ENCODE results near the gene FAM168A. TPM values are rescaled to one million over a fixed set of nuclear protein-coding genes. Genes with fewer than 3 reads are reported as not detected.

Gene FAM168A
- polyA plus RNA-seq, 1 donor (not counting 4 experiments of a cell fraction or from before 2014, with no cell fraction given), result 11.8 TPM

DNA sequence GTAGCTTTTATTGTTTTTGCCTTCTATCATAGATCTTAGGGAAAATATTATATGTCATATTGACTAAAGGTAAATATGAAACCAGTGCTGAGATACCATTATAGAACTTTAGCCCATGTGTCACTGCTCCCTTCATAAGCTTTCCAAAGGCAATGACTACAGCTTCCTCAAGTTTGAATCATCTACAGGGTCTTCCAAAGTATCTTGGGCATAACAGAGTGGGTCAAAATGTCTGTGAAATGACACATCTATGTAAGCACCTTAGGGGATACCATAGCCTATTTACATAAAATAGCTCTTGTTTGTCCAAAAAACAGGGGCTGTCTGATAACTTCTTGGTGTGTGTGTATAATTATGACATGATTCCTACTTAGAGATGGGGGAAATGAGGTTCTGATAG is 169.2 kb downstream of the FAM168A start:
- Histone ChIP-seq H3K27me3 (ENCODE audit: control insufficient read depth, extremely low read depth, insufficient read depth, low read length) (no peaks in the 10 kb centered on the region), H3K9me1 (ENCODE audit: control insufficient read depth, extremely low read depth, insufficient read depth, low read length) (no peaks in the 10 kb centered on the region), H3K36me3 (ENCODE audit: control insufficient read depth in 2 of 2, extremely low read depth in 1 of 2, insufficient read depth in 2 of 2, low read length in 2 of 2) (peaks cover 0 to 2% of the 10 kb centered on the region in 2 experiments), H2AFZ (ENCODE audit: control insufficient read depth, low read length) (no peak overlapping the region), H3K4me2 (ENCODE audit: control insufficient read depth, extremely low read depth, insufficient read depth, low read depth, low read length) (no peak overlapping the region), H4K20me1 (ENCODE audit: control insufficient read depth, extremely low read depth, insufficient read depth, low read length) (no peaks in the 10 kb centered on the region), H3K79me2 (ENCODE audit: control insufficient read depth, insufficient read depth, low read length) (no peaks in the 10 kb centered on the region), H3K9ac (ENCODE audit: control insufficient read depth, extremely low read depth, insufficient read depth, low read length) (no peak overlapping the region), H3K9me3 (ENCODE audit: control insufficient read depth, low read depth, low read length) (no peaks in the 10 kb centered on the region), H3K4me1 (ENCODE audit: control insufficient read depth, extremely low read depth, insufficient read depth, low read length) (peaks cover 4% of the 10 kb centered on the region), H3K27ac (ENCODE audit: control insufficient read depth, insufficient read depth, low read length) (no peak overlapping the region), H3K4me3 (ENCODE audit: control insufficient read depth in 2 of 3, extremely low read depth in 1 of 3, insufficient read depth in 2 of 3, low read depth in 1 of 3, low read length in 3 of 3) (no peak overlapping the region)
- dilution Hi-C loops (cut with MboI; ENCODE audit: extremely low pct_ligation_motif_present, low sequenced_read_pairs), result no loop called here
- DNase-seq (ENCODE audit: low read depth, low spot score) (no peak), FAIRE-seq (no peak)
- TF ChIP-seq, protein P1, sequence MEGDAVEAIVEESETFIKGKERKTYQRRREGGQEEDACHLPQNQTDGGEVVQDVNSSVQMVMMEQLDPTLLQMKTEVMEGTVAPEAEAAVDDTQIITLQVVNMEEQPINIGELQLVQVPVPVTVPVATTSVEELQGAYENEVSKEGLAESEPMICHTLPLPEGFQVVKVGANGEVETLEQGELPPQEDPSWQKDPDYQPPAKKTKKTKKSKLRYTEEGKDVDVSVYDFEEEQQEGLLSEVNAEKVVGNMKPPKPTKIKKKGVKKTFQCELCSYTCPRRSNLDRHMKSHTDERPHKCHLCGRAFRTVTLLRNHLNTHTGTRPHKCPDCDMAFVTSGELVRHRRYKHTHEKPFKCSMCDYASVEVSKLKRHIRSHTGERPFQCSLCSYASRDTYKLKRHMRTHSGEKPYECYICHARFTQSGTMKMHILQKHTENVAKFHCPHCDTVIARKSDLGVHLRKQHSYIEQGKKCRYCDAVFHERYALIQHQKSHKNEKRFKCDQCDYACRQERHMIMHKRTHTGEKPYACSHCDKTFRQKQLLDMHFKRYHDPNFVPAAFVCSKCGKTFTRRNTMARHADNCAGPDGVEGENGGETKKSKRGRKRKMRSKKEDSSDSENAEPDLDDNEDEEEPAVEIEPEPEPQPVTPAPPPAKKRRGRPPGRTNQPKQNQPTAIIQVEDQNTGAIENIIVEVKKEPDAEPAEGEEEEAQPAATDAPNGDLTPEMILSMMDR (optimal IDR thresholded peaks at IDR 0.05 in 1 of 3, IDR thresholded peaks at IDR 0.05 in 1 of 3, conservative IDR thresholded peaks at IDR 0.05 in 1 of 3; ENCODE audit: extremely low read depth in 1 of 3, insufficient read depth in 2 of 3, low read length in 3 of 3), result no peak
- TF ChIP-seq EZH2 (IDR thresholded peaks at IDR 0.05; ENCODE audit: low read length), result no peak

DNA sequence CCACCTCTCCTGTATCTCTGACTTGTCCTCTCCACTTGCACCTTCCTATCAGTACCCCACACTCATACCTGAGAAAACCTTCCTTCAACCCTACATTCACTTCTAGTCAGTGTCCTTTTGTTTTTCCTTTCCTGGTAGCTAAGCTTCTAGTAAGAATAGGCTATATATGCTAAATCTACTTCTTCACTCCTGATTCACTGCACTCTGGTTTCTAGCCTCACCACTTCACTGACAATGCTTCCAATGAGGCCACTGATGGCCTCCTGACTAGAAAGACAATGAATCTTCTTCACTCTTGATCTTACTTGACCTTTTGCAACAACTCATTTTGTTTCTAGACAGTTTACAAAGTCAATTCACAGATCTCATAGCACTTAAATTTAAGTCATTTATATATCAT is 169.7 kb downstream of the FAM168A start:
- no peak for DNase-seq (ENCODE audit: low read depth, low spot score)
- Histone ChIP-seq H3K4me3 (ENCODE audit: control insufficient read depth in 2 of 3, extremely low read depth in 1 of 3, insufficient read depth in 2 of 3, low read depth in 1 of 3, low read length in 3 of 3) (no peak overlapping the region), H3K9me3 (ENCODE audit: control insufficient read depth, low read depth, low read length) (no peaks in the 10 kb centered on the region), H3K36me3 (ENCODE audit: control insufficient read depth in 2 of 2, extremely low read depth in 1 of 2, insufficient read depth in 2 of 2, low read length in 2 of 2) (peaks cover 0 to 2% of the 10 kb centered on the region in 2 experiments), H3K27ac (ENCODE audit: control insufficient read depth, insufficient read depth, low read length) (no peak overlapping the region), H3K27me3 (ENCODE audit: control insufficient read depth, extremely low read depth, insufficient read depth, low read length) (no peaks in the 10 kb centered on the region), H3K4me1 (ENCODE audit: control insufficient read depth, extremely low read depth, insufficient read depth, low read length) (peaks cover 9% of the 10 kb centered on the region), H3K79me2 (ENCODE audit: control insufficient read depth, insufficient read depth, low read length) (no peaks in the 10 kb centered on the region), H2AFZ (ENCODE audit: control insufficient read depth, low read length) (no peak overlapping the region), H3K9ac (ENCODE audit: control insufficient read depth, extremely low read depth, insufficient read depth, low read length) (no peak overlapping the region), H4K20me1 (ENCODE audit: control insufficient read depth, extremely low read depth, insufficient read depth, low read length) (no peaks in the 10 kb centered on the region), H3K4me2 (ENCODE audit: control insufficient read depth, extremely low read depth, insufficient read depth, low read depth, low read length) (no peak overlapping the region), H3K9me1 (ENCODE audit: control insufficient read depth, extremely low read depth, insufficient read depth, low read length) (no peaks in the 10 kb centered on the region)
- no peak for FAIRE-seq
- dilution Hi-C loops (cut with MboI; ENCODE audit: extremely low pct_ligation_motif_present, low sequenced_read_pairs), result no loop called here
- no peak for TF ChIP-seq EZH2 (IDR thresholded peaks at IDR 0.05; ENCODE audit: low read length)
- TF ChIP-seq, protein P1 (optimal IDR thresholded peaks at IDR 0.05 in 1 of 3, IDR thresholded peaks at IDR 0.05 in 1 of 3, conservative IDR thresholded peaks at IDR 0.05 in 1 of 3; ENCODE audit: extremely low read depth in 1 of 3, insufficient read depth in 2 of 3, low read length in 3 of 3), result no peak

All from keratinocyte (primary cell).